GM19467 (cell line): Measurements from ENCODE around the gene TECR.
"Not testable (repeated sequence)": the region's sequence is repeated elsewhere in the genome, so short reads cannot be mapped to it uniquely, and the experiment has no call there.

Source experiments
- ATAC-seq: cut with Tn5 transposase; IDR thresholded peaks from one replicate; pipeline ENCODE4 v1.9.1; 2021; ENCODE audit warnings: mild to moderate bottlenecking, moderate library complexity; ENCODE audit not compliant: unreplicated experiment

The TECR gene

GRCh38 chr19:14559916-14560775 lies 30.8 kb downstream of the TECR start:
- ATAC-seq: no peak

- no peak for ATAC-seq
Measured at GRCh38 chr19:14560776-14561108, 31.3 kb downstream of the TECR start.

GRCh38 chr19:14561249-14561648 lies 31.9 kb downstream of the TECR start:
- ATAC-seq: no peak

DNA sequence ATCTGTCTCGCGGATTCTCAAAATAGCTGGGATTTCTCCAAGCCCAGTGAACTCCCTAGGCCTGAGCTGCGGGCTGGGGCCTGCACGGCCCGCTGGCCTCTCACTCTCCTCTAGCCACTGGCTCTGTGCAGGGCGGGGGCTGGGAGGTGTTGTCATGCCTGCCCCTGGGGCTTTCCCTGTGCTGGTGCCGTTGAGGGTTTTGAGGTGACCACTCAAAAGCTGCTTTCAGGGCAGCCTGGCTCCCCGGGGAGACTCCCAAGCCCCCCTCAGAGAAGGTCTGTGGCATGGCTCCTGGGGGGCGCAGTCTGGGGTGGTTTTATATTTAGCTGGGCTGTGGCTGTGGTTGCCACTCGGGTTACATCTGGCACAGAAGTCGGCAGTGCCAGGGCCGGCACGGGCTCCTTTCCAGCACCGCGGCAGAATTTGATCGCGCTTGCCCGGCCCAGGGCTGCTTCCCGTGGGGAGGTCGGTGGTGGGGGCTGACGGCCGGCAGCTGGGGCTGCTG lies 32.5 kb downstream of the TECR start:
- no peak for ATAC-seq

- no peak for ATAC-seq
Measured at GRCh38 chr19:14562660-14563589, 33.5 kb downstream of the TECR start.

- ATAC-seq: no peak
Measured at GRCh38 chr19:14563590-14563926, 34.2 kb downstream of the TECR start.

GRCh38 chr19:14563989-14564651 lies 34.7 kb downstream of the TECR start:
- no peak for ATAC-seq

- ATAC-seq: not testable (repeated sequence)
Measured at GRCh38 chr19:14564652-14565297, 35.4 kb downstream of the TECR start.

DNA sequence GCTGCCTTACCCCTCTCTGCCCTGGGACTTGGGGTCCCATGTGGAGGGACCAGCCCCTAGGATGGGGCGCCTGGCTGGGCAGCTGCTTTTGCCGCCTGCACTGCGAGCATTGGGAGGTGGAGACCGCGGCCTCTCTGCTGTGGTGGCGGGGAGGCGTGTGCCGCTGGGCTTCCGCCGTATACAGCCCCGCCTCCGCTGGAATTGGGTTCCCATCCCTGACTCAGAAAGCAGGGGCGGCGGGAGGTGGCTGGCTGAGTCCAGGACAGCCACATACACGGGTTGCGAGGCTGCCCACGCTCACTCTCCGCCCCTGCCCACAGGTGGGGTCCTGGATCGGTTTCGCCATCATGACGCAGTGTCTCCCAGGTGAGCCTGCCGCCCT lies 35.9 kb downstream of the TECR start:
- ATAC-seq: no peak

- no peak for ATAC-seq
Measured at GRCh38 chr19:14565765-14566711, 36.6 kb downstream of the TECR start.

GRCh38 chr19:14566712-14567077 lies 37.3 kb downstream of the TECR start:
- ATAC-seq: no peak

DNA sequence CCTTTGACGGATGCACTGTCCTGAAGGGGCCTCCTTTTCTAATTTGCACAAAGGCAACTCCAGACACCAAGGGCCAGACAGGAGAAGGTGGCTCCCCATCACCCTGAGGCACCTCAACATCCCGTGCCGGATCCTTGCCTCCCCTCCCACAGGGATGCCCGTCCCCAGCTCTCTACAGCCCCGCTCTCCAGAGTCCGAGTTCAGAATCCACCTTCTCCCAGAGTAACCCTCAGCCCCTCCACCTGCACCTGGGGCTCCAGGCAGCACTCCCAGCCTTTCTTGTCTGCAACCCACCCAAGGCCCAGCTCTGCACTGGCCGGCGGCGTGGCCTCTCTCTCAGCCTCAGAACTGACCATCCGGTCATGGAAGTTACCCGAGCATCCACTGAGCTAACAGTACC lies 37.7 kb downstream of the TECR start:
- no peak for ATAC-seq

- no peak for ATAC-seq
Measured at GRCh38 chr19:14570864-14571527, 41.6 kb downstream of the TECR start.

DNA sequence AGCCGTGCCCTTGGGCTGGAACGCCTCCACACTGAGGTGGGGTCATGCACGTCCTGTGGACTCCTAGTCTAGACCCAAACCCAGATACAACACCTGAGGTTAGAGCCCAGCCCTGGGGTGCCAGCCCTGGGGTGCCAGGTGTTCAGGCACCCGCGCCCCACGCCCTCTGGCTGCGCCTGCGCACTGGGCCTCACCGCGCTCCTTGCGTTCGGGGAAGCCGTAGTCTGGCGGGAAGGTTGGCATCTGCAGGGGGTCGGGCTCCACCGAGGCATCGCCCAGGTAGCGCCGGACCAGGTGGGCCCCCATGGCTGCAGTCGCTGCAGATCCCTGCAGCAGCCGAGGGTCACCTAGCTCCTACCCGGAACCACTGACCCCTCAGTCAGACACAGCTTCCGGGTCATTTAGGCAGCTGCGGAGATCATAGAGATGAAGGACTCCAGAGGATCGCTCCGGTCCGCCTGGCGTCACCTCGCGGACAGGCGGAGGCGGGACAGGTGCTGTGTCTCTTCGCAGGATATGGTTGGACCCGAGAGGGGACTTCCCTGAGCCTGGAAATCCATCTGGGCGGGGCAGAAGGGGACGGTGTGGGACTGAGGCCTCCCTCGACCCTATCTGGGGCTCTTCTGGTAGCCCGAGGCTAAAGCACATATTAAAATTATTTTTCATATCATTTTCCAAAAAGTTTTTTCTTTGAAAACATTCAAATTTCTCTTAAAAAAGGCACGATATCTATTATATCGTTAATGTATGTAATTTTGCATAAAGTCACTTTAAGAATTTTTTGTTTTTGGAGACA lies 42.5 kb downstream of the TECR start, which contains the start of gene NDUFB7:
NDUFB7 (minus strand) TSS at position 372 of the 796 bp plus-strand sequence; CDS start at position 306, 66 bp downstream.
- peak; percentile 80 for ATAC-seq

DNA sequence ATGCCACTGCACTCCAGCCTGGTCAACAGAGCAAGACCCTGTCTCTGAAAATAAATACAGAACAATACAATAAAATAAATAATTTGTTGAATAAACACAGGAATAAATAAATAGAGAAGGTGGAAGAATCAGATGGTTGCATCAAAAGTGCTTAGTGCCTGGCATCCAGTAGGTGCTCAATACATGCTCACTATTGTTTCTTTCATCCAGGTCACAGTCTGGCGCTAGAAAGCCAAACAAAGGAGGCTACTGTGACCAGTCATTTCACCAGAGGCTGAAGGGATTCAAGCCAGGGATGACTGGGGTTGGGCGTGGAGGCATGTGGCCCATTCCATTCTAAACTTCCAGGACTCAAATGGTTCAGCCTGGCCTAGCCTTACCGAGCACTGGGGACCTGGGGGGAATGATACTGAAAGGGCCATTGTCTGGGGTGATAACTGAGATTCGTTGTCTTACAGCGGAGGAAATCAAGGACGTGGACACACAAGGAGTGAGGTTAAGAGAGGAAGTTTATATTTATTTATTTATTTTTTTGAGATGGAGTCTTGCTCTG lies 46.1 kb downstream of the TECR start:
- ATAC-seq: no peak

GRCh38 chr19:14576363-14576762 lies 47.0 kb downstream of the TECR start:
- no peak for ATAC-seq

DNA sequence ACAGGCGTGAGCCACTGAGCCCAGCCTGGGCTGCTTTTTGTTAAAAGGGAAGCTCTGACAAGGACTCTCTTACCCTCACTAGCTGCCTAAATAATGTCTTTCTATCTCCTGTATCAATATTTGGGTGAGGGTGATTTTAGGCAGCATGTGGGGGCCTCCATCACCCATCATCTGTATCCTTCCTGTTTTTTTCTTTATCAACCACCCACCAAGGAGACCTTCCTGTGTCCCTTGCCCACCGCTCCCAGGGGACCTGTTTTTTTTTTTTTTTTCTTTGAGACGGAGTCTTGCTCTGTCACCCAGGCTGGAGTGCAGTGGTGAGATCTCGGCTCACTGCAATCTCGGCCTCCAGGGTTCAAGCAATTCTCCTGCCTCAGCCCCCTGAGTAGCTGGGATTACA lies 47.9 kb downstream of the TECR start:
- no peak for ATAC-seq

- no peak for ATAC-seq
Measured at GRCh38 chr19:14577885-14578427, 48.6 kb downstream of the TECR start.
